ENCODE data around the gene SFSWAP.
"Not testable (repeated sequence)": the region's sequence is repeated elsewhere in the genome, so short reads cannot be mapped to it uniquely, and the experiment has no call there.

- not testable (repeated sequence) for TF ChIP-seq EZH2 (IDR thresholded peaks at IDR 0.05; ENCODE audit: insufficient read depth, poor library complexity, severe bottlenecking); EZH2phosphoT487 (IDR thresholded peaks at IDR 0.05; ENCODE audit: insufficient read depth, low read depth)
These were observed 49.5 kb upstream of the SFSWAP start for GRCh38 chr12:131661170-131661985.

Data from GM23248 (cell line).